DND-41 (cell line): ENCODE data around the gene OR4N5.

Experiments used
- ATAC-seq: fragments of 200-7000 bp; cut with Tn5 transposase; 3 replicates; pipeline ENCODE4 v1.9.1; 2021; ENCODE audit warnings: low read depth; ENCODE audit not compliant: insufficient read depth
- DNase-seq: peaks from one replicate; pipeline ENCODE4 v3.0.0-alpha.2; 2020
- H2AFZ ChIP-seq: 2 replicates; pipeline ENCODE4 v1.6.0; 2012; ENCODE audit warnings: low read depth, low read length
- H3K27ac ChIP-seq: 2 replicates; pipeline ENCODE4 v1.5.1; 2012; ENCODE audit warnings: low read length, inconsistent platforms
- H3K27me3 ChIP-seq: fragments of 200-600 bp; sonication (generic); 2 replicates; pipeline ENCODE4 v1.6.0; 2012; ENCODE audit warnings: low read length, mild to moderate bottlenecking, inconsistent platforms; ENCODE audit not compliant: insufficient read depth, poor library complexity
- H3K36me3 ChIP-seq: 2 replicates; pipeline ENCODE4 v1.5.1; 2012; ENCODE audit warnings: low read length, inconsistent platforms; ENCODE audit not compliant: insufficient read depth
- H3K4me1 ChIP-seq: 2 replicates; pipeline ENCODE4 v1.5.1; 2012; ENCODE audit warnings: mild to moderate bottlenecking, low read length; ENCODE audit not compliant: insufficient read depth
- H3K4me2 ChIP-seq: 2 replicates; pipeline ENCODE4 v1.6.0; 2012; ENCODE audit warnings: mild to moderate bottlenecking, moderate library complexity, low read length, inconsistent platforms; ENCODE audit not compliant: insufficient read depth
- H3K4me3 ChIP-seq, 2 experiments: fragments of 200-600 bp in 1 of 2; shearing (Covaris generic) in 1 of 2; 2 replicates each; pipeline ENCODE4 v1.5.1; 2012 to 2016; ENCODE audit warnings: inconsistent platforms in 2 of 2, low read length in 2 of 2, mild to moderate bottlenecking in 2 of 2, low read depth in 1 of 2, moderate library complexity in 1 of 2
- H3K79me2 ChIP-seq: 2 replicates; pipeline ENCODE4 v1.6.0; 2012; ENCODE audit warnings: low read length, inconsistent platforms; ENCODE audit not compliant: insufficient read depth
- H3K9ac ChIP-seq: 2 replicates; pipeline ENCODE4 v1.6.0; 2012; ENCODE audit warnings: low read depth, mild to moderate bottlenecking, inconsistent platforms, low read length, moderate library complexity
- H3K9me3 ChIP-seq: 2 replicates; pipeline ENCODE4 v1.5.1; 2012; ENCODE audit warnings: low read length, moderate library complexity, mild to moderate bottlenecking, inconsistent platforms; ENCODE audit not compliant: insufficient read depth, severe bottlenecking
- H4K20me1 ChIP-seq: 2 replicates; pipeline ENCODE4 v1.6.0; 2012; ENCODE audit warnings: low read length; ENCODE audit not compliant: insufficient read depth
- EZH2 ChIP-seq: IDR thresholded peaks from 3 replicates; pipeline ENCODE4 v1.6.1; 2012; ENCODE audit warnings: borderline replicate concordance, low read depth, mild to moderate bottlenecking, moderate library complexity, low read length, inconsistent platforms; ENCODE audit not compliant: severe bottlenecking
- TF ChIP-seq, protein P1 (sequence below): IDR thresholded peaks from 2 replicates; pipeline ENCODE4 v1.5.1; 2012; ENCODE audit warnings: borderline replicate concordance, low read length, moderate library complexity, mild to moderate bottlenecking; ENCODE audit not compliant: poor library complexity, severe bottlenecking; ENCODE audit errors: extremely low read depth

Gene OR4N5

DNA sequence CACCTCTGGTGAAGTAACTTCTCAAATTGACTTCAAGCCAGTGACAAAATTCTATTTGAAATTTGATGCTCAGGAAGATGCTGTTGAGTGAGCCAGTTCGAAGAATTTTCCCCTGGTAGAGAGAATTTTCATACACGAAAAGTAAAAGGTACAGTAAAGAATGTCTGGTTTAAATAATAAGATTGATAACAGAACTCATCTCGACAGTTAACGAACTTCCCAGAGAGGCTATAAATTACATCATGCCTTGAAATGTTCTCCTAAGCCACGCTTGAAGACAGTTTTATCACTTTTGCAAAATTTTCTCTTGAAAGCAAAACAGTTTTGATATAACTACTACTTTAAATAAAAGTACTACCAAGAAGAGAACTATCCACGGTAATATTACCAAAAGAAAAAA lies 37.7 kb downstream of the OR4N5 start:
- H3K4me2 ChIP-seq = no peak overlapping the region
- TF ChIP-seq, protein P1, sequence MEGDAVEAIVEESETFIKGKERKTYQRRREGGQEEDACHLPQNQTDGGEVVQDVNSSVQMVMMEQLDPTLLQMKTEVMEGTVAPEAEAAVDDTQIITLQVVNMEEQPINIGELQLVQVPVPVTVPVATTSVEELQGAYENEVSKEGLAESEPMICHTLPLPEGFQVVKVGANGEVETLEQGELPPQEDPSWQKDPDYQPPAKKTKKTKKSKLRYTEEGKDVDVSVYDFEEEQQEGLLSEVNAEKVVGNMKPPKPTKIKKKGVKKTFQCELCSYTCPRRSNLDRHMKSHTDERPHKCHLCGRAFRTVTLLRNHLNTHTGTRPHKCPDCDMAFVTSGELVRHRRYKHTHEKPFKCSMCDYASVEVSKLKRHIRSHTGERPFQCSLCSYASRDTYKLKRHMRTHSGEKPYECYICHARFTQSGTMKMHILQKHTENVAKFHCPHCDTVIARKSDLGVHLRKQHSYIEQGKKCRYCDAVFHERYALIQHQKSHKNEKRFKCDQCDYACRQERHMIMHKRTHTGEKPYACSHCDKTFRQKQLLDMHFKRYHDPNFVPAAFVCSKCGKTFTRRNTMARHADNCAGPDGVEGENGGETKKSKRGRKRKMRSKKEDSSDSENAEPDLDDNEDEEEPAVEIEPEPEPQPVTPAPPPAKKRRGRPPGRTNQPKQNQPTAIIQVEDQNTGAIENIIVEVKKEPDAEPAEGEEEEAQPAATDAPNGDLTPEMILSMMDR = no peak
- no peak for TF ChIP-seq EZH2
- no peaks in the 10 kb centered on the region for H4K20me1 ChIP-seq
- no peak overlapping the region for H3K27ac ChIP-seq
- no peaks in the 10 kb centered on the region for H3K9me3 ChIP-seq
- no peak overlapping the region for H3K4me3 ChIP-seq
- no peak overlapping the region for H3K9ac ChIP-seq
- no peak for ATAC-seq
- no peaks in the 10 kb centered on the region for H3K36me3 ChIP-seq
- no peak for DNase-seq
- H3K27me3 ChIP-seq = no peaks in the 10 kb centered on the region
- H2AFZ ChIP-seq = no peak overlapping the region
- H3K4me1 ChIP-seq = no peaks in the 10 kb centered on the region
- no peaks in the 10 kb centered on the region for H3K79me2 ChIP-seq

DNA sequence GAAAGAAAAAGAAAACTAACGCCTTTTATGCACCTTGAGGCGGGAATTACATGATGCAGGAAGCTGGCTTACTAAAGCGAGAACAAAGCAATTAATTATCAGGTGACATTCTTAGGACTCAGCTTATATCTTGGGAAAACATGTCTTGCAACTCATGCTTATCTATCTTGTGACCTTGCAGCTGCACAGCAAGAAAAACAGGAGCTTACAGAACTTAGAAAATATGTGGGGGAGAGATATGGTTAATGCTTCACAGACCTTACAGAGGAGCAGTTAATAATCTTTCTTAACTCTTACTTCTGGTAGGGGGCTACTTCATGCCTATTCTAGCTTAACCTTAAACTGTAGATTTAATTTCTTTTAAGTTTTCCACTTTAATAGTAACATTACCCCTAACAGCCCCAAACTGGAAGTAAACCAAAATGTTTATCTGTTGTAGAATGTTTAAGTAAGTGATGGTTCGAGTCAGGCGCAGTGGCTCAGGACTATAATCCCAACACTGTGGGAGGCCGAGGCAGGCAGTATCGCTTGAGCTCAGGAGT lies 38.9 kb downstream of the OR4N5 start:
- no peaks in the 10 kb centered on the region for H3K4me1 ChIP-seq
- H3K9me3 ChIP-seq = no peaks in the 10 kb centered on the region
- no peak for DNase-seq
- H3K36me3 ChIP-seq = no peaks in the 10 kb centered on the region
- no peak overlapping the region for H2AFZ ChIP-seq
- H3K79me2 ChIP-seq = no peaks in the 10 kb centered on the region
- H3K27me3 ChIP-seq = no peaks in the 10 kb centered on the region
- no peak for ATAC-seq
- no peak overlapping the region for H3K4me3 ChIP-seq
- H3K4me2 ChIP-seq = no peak overlapping the region
- no peak overlapping the region for H3K27ac ChIP-seq
- H3K9ac ChIP-seq = no peak overlapping the region
- TF ChIP-seq, protein P1 = no peak
- TF ChIP-seq EZH2 = no peak
- H4K20me1 ChIP-seq = no peaks in the 10 kb centered on the region

DNA sequence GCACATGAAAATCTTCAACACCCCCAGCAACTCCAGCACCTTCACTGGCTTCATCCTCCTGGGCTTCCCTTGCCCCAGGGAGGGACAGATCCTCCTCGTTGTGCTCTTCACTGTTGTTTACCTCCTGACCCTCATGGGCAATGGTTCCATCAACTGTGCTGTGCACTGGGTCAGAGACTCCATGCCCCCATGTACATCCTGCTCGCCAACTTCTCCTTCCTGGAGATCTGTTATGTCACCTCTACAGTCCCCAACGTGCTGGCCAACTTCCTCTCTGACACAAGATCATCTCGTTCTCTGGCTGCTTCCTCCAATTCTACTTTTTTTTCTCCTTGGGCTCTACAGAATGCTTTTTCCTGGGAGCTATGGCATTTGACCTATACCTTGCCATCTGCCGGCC lies 40.6 kb downstream of the OR4N5 start:
- TF ChIP-seq EZH2 = no peak
- TF ChIP-seq, protein P1 = no peak
- H3K9ac ChIP-seq = no peak overlapping the region
- no peak overlapping the region for H3K4me2 ChIP-seq
- H4K20me1 ChIP-seq = no peaks in the 10 kb centered on the region
- H3K36me3 ChIP-seq = no peaks in the 10 kb centered on the region
- ATAC-seq (no peak), DNase-seq (no peak)
- no peak overlapping the region for H3K4me3 ChIP-seq
- H3K9me3 ChIP-seq = no peaks in the 10 kb centered on the region
- H3K4me1 ChIP-seq = no peaks in the 10 kb centered on the region
- H3K27me3 ChIP-seq = no peaks in the 10 kb centered on the region
- no peaks in the 10 kb centered on the region for H3K79me2 ChIP-seq
- no peak overlapping the region for H2AFZ ChIP-seq
- no peak overlapping the region for H3K27ac ChIP-seq

DNA sequence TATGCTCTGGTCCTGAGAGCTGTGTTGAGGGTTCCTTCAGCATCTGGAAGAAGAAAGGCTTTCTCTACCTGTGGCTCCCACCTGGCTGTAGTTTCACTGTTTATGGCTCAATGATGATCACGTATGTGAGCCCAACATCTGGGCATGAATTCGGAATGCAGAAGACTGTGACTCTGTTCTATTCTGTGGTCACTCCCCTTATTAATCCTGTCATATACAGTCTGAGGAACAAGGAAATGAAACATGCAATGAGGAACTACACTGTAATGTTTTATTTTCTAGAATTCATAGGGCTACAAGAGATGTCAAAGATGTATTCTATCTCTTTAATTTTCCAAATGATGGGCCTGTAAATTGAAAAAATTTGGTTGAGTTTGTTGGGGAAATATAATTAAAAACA lies 41.3 kb downstream of the OR4N5 start:
- Histone ChIP-seq H3K27me3 (no peaks in the 10 kb centered on the region), H3K27ac (no peak overlapping the region), H3K79me2 (no peaks in the 10 kb centered on the region), H3K4me3 (no peak overlapping the region), H4K20me1 (no peaks in the 10 kb centered on the region), H3K9me3 (no peaks in the 10 kb centered on the region), H3K9ac (no peak overlapping the region), H3K4me2 (no peak overlapping the region), H3K36me3 (no peaks in the 10 kb centered on the region), H3K4me1 (no peaks in the 10 kb centered on the region), H2AFZ (no peak overlapping the region)
- DNase-seq = no peak
- ATAC-seq = no peak
- no peak for TF ChIP-seq EZH2
- TF ChIP-seq, protein P1 = no peak
